ENCODE data around the gene PLCB3. TPM values are rescaled to one million over a fixed set of nuclear protein-coding genes. Genes with fewer than 3 reads are reported as not detected.

The PLCB3 gene
- total and polyA plus RNA-seq, 2 experiments from 2014 or later, result 19.0 to 23.5 TPM

DNA sequence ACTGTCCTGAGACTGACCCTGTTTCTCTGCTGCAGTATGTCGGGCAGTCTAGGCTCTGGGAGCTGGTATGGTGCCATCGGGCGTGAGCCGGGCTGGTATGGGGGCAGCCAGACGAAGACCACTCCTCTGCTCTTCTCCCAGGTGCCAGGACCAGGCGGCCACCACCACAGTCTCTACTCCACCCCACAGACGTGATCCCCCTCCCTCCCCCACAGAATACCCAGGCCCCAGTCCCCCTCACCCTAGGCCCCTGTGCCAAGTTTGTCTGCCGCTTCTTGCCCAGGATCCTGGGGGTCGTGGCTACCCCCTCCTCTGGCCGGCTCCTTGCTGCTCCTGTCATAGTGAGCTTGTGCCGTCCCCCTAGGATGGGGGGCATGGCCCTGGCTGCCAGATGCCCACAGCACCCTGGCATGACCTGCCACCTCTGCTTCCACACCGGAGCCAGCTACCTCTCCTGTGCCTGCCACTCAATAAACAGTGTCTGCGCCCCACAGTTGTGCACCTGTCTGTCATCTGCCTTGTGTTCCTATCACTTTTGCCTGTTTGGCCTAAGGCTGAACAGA is 37.8 kb downstream of the PLCB3 start:
- Histone ChIP-seq H3K4me1 (ENCODE audit: insufficient read depth) (peaks cover 10% of the 10 kb centered on the region), H3K79me2 (no peaks in the 10 kb centered on the region), H2AFZ (no peak overlapping the region), H3K4me3 (no peak overlapping the region), H3K36me3 (replicated peaks; ENCODE audit: insufficient read depth, low read depth) (no peaks in the 10 kb centered on the region), H3K27me3 (peaks cover 46% of the 10 kb centered on the region), H4K20me1 (ENCODE audit: insufficient read depth, poor library complexity, severe bottlenecking) (no peaks in the 10 kb centered on the region), H3K4me2 (no peak overlapping the region), H3K27ac (no peak overlapping the region), H3K9me3 (ENCODE audit: low read depth) (no peaks in the 10 kb centered on the region), H3K9me2 (replicated peaks; ENCODE audit: insufficient read depth) (no peaks in the 10 kb centered on the region)
- 89% methylated on average over 12 of the region's 13 CpGs for WGBS (ENCODE audit: low lambda C conversion rate, missing lambda C conversion rate)
- TF ChIP-seq, protein P1, sequence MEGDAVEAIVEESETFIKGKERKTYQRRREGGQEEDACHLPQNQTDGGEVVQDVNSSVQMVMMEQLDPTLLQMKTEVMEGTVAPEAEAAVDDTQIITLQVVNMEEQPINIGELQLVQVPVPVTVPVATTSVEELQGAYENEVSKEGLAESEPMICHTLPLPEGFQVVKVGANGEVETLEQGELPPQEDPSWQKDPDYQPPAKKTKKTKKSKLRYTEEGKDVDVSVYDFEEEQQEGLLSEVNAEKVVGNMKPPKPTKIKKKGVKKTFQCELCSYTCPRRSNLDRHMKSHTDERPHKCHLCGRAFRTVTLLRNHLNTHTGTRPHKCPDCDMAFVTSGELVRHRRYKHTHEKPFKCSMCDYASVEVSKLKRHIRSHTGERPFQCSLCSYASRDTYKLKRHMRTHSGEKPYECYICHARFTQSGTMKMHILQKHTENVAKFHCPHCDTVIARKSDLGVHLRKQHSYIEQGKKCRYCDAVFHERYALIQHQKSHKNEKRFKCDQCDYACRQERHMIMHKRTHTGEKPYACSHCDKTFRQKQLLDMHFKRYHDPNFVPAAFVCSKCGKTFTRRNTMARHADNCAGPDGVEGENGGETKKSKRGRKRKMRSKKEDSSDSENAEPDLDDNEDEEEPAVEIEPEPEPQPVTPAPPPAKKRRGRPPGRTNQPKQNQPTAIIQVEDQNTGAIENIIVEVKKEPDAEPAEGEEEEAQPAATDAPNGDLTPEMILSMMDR (IDR thresholded peaks at IDR 0.05; ENCODE audit: poor library complexity), result no peak
- TF ChIP-seq EZH2 (IDR thresholded peaks at IDR 0.05; ENCODE audit: borderline replicate concordance) (no peak), EZH2phosphoT487 (IDR thresholded peaks at IDR 0.05; ENCODE audit: low read depth, severe bottlenecking, unreplicated experiment) (no peak)
- DNase-seq (ENCODE audit: low spot score), result no peak

DNA sequence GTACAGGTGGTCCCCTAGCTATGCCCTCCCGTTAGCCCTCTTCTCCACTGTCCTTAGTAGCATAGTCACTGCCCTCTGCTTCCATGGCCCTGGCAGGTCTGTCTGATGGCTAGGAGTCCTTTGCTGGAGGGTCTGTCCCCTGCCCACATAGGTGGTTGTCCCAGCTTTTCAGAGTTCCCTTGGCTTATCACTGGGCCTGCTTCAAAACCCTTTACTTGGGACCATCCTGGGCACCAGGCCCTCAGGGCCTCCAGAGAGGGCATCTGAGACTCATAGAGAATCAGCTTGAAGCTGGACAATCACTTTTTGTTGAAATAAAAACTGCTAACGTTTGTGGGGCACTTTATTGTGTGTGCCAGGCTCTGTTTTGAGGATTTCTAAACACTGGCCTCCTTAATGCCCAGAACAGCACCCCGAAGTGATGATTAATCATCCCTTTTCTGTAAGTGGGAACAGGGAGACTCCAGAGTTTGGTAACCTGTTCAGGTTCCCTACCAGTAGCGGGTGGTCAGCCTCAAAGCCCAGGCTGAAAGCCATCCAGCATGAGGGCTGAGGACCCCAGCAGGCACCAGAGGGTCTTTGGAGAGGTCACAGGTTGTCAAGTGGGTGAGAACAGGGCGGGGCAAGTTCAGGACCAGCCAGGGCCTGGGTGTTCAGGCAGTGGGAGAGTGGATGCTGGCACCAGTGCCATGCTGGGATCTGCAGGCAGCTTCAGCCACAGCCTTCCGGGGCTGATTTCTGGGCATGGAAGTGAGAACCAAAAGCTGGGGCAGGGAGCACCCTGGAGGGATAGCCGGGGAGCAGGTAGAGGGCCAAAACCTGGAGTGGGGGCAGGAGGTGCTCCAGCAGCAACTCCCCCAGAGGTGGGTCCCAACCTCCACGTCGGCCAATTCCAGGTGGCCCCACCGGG is 39.3 kb downstream of the PLCB3 start:
- WGBS (ENCODE audit: low lambda C conversion rate, missing lambda C conversion rate), result 47% methylated on average over 10 of the region's 10 CpGs
- no peak for DNase-seq (ENCODE audit: low spot score)
- H3K4me3 ChIP-seq, result no peak overlapping the region
- H3K9me2 ChIP-seq (replicated peaks; ENCODE audit: insufficient read depth), result no peaks in the 10 kb centered on the region
- H2AFZ ChIP-seq, result no peak overlapping the region
- no peak overlapping the region for H3K27ac ChIP-seq
- no peaks in the 10 kb centered on the region for H3K9me3 ChIP-seq (ENCODE audit: low read depth)
- peaks cover 10% of the 10 kb centered on the region for H3K4me1 ChIP-seq (ENCODE audit: insufficient read depth)
- peak overlapping the region; percentile 89 for H3K4me2 ChIP-seq
- no peak for TF ChIP-seq EZH2phosphoT487 (IDR thresholded peaks at IDR 0.05; ENCODE audit: low read depth, severe bottlenecking, unreplicated experiment)
- TF ChIP-seq, protein P1 (IDR thresholded peaks at IDR 0.05; ENCODE audit: poor library complexity), result no peak
- TF ChIP-seq EZH2 (IDR thresholded peaks at IDR 0.05; ENCODE audit: borderline replicate concordance), result no peak
- H4K20me1 ChIP-seq (ENCODE audit: insufficient read depth, poor library complexity, severe bottlenecking), result no peaks in the 10 kb centered on the region
- no peaks in the 10 kb centered on the region for H3K79me2 ChIP-seq
- no peaks in the 10 kb centered on the region for H3K36me3 ChIP-seq (replicated peaks; ENCODE audit: insufficient read depth, low read depth)
- peaks cover 59% of the 10 kb centered on the region for H3K27me3 ChIP-seq

DNA sequence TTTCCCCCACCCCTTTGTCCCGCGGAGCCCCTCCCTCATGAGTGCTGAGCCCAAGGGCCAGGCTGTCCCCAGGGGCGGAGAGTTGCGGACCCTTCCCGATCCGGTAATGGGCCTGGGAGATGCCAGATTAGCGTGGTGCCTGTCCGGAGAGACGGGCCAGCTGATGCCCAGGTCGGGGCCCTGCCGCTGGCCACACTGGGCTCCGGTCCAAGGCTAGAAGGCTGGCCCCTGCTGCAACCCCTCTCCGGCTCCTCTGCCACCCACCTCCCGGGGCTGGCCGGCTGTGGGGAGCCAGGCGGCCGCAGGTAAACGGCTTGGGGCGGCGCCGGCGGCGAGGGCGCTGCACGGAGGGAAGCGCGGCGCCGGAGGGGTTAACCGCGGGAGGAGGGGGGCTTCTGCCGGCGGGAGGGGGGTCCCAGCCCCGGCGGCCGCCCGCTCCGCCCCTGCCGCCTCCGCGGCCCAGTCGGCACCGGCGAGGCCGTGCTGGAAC is 40.0 kb downstream of the PLCB3 start, which contains the start of gene KCNK4:
KCNK4 (plus strand) TSS at position 41 of the 490 bp plus-strand sequence. CDS start 1,717 bp downstream, outside the sequence.
- TF ChIP-seq EZH2 (IDR thresholded peaks at IDR 0.05; ENCODE audit: borderline replicate concordance), result peak; percentile 67
- TF ChIP-seq, protein P1 (IDR thresholded peaks at IDR 0.05; ENCODE audit: poor library complexity), result no peak
- Histone ChIP-seq H3K36me3 (replicated peaks; ENCODE audit: insufficient read depth, low read depth) (no peaks in the 10 kb centered on the region), H3K79me2 (no peaks in the 10 kb centered on the region), H3K9me2 (replicated peaks; ENCODE audit: insufficient read depth) (no peaks in the 10 kb centered on the region), H3K4me2 (peak within 1 kb of the TSS; percentile 89), H3K9me3 (ENCODE audit: low read depth) (no peaks in the 10 kb centered on the region), H2AFZ (no peak within 1 kb of the TSS), H3K27ac (no peak within 1 kb of the TSS), H3K4me1 (ENCODE audit: insufficient read depth) (peaks cover 6% of the 10 kb centered on the region), H4K20me1 (ENCODE audit: insufficient read depth, poor library complexity, severe bottlenecking) (no peaks in the 10 kb centered on the region), H3K4me3 (peak within 1 kb of the TSS; percentile 23), H3K27me3 (peaks cover 66% of the 10 kb centered on the region)
- no peak for DNase-seq (ENCODE audit: low spot score)
- WGBS (ENCODE audit: low lambda C conversion rate, missing lambda C conversion rate), result 4% methylated on average over 22 of the region's 45 CpGs

Data from hepatocyte (in vitro differentiated cells).